Stimulated activated CD8-positive, alpha-beta memory T cell treated with anti-CD3 and anti-CD28 coated beads, Interleukin-12 subunit alpha, Interleukin-12 subunit beta, amount 100 ng/mL, for 24 hours (primary cell): ENCODE results near the gene HSF4.

Experiments used
- DNase-seq: peaks from one replicate; pipeline ENCODE4 v3.0.0-alpha.2; 2020; ENCODE audit errors: extremely low read depth

The HSF4 gene

DNA sequence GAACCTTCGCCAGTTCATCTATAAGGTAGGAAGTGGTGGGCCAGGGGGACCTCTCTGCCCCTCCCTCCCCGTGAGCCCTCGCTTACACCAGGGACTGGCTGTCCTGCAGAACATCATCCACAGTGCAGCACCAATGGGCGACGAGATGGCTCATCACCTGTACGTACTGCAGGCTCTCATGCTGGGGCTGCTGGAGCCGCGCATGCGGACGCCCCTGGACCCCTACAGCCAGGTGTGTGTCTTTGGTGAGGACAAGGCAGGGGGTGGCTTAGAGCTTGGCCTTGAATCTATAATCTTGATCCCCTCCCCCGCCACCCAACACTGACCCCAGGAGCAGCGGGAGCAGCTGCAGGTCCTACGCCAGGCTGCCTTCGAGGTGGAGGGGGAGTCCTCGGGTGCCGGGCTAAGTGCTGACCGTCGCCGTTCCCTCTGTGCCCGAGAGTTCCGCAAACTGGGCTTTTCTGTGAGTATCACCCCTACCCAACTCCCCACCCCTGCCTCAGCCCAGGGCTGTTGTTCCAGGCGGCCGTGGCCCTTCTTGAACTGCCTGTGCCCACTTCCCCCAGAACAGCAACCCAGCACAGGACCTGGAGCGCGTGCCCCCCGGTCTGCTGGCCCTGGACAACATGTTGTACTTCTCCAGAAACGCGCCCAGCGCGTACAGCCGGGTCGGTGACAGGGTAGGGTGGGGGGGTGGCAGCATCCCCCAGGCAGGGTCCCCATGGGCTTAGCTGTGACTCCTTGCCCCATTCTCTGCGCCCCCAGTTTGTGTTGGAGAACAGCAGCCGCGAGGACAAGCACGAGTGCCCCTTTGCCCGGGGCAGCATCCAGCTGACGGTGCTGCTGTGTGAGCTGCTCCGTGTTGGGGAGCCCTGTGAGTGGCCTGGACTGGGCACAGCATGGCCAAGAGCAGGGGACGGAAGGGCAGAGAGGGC, 37.1 kb downstream of the HSF4 start:
- no peak for DNase-seq

DNA sequence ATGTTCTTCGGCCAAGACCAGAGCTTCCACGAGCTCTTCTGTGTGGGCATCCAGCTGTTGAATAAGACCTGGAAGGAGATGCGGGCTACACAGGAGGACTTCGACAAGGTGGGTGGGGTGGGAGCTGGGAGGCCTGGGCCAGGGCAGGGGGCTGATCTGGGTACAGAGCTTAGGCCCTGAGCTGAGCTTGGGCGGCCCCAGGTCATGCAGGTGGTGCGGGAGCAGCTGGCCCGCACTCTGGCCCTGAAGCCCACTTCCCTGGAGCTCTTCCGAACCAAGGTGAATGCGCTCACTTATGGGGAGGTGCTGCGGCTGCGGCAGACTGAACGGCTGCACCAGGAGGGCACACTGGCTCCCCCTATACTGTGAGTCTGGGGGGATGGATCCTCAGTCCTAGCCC, 37.9 kb downstream of the HSF4 start:
- DNase-seq = no peak

DNA sequence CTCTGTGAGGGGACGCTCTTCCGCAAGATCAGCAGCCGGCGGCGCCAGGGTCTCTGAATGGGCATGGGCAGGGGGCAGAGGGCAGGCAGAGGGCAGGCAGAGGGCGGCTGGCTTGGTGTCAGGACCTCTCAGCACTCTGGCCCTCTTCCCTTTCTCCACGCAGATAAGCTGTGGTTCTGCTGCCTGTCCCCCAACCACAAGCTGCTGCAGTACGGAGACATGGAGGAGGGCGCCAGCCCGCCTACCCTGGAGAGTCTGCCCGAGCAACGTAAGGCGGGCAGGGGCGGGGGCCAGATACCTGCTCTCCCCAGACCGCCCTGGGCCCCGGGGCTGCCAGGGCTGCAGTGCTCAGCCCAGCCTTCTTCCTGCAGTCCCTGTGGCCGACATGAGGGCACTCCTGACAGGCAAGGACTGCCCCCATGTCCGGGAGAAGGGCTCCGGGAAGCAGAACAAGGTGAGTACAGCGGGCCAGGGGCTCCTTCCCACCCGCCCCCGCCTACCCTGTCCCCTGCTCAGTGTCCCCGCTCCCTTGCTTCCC, 38.5 kb downstream of the HSF4 start:
- DNase-seq = no peak

DNA sequence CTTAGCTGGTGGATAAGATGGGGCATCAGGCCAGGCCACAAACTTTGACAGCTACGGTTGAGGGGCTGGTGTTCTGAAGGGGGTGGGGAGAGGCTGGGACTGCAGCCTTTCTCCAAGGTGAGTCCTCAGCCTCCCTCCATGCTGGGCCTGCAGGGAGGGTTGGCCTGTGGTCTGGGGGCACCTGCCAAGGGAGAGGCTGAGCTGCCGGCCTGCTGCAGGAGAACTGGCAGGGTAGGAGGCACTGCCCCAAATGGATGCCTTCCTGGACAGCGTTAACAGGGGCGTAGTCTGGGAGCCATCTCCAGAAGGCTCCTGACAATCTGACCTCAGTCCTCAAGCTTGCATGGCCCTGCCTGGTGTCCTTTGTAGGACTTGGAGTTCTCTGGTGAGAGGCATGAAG, 39.5 kb downstream of the HSF4 start:
- DNase-seq = no peak

DNA sequence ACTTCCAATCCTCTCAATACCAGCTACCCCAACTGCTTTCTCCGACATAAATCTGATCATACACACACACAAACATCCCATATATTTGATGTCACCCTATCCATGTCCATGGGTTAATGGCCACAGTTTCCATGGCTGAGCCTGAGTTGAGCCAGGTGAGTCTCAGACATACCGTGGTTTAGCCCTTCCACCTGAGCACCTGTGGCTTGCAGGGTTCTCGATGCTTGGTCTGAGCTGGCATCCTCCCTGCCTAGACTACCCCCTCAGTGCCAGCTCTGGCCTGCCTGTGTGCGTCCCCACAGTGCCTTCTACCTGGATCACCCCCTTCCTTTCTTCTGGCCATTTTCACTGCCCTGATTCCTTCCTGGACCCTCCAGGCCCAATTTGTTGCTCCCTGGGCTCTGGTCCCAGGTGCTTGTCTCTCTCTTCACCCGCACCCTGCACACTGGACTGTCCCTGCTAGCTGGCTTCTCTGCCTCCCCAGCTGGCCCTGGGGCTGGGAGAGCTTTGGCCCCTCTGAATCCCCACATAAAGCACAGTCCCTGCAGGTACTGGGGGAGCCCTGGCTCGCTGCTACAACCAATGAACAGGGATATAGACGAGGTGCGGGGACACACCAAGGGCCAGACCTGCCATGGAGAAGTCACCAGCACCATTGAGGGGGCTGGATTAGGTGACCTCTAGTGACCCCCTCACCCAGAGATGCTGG, 41.7 kb downstream of the HSF4 start:
- no peak for DNase-seq

DNA sequence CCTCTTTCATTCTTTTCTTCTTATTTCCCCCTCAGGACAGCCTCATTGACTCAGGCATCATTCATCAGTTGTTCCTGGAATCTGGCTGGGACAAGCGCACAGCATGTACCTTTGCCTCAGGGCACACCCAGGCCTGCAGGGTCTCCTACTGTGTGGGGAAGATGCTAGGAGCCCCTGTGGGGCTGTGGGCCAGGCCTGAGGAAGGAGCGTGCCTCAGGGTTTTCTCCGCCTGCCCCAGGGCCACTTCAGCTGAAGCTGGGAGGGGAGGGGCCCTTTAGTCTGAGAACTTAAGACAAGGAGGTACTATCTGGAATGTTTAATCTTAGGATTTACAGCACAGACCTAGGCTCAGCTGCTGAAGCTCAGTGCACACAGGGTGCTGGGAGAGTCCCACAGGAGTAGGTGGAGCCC, 42.3 kb downstream of the HSF4 start:
- DNase-seq = no peak

DNA sequence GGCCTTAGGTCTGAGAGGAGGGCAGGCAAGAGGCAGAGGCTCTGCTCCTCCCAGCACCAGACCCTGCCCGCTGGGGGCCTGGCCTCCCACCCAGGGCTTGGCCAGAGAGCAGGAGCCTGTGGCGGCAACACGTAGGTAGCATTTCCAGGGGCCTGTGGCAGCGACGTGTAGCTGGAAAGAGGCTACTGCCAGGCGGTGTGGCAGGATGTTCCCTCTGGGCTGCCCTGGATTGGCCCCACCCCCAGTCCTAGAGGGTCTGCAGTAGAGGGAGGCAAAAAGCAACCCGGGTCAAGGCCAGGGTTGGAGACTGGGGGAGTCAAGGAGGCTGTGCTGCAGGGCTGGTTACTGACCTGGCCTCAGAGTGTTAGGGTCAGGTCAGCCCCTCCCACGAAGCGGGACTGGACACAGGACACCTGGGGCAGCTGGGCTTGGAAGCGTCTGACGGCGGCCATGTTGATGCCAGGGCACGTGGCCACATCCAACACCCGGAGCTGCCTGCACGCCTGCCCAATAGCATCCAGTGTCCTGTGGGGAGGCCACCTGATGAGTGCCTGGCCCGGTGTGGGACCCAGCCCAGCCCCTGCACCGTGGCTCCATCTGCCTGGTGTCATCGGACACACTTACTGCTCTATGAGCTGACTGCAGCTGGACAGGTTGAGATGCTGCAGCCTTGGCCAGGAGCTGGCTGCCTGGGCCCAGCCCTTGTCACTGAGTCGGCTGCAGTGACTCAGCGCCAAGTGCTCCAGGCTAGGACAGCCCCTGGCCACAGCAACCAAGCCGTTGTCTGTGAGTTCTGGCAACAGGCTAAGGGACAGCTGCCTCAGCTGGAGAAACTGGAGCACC, 42.9 kb downstream of the HSF4 start:
- no peak for DNase-seq

DNA sequence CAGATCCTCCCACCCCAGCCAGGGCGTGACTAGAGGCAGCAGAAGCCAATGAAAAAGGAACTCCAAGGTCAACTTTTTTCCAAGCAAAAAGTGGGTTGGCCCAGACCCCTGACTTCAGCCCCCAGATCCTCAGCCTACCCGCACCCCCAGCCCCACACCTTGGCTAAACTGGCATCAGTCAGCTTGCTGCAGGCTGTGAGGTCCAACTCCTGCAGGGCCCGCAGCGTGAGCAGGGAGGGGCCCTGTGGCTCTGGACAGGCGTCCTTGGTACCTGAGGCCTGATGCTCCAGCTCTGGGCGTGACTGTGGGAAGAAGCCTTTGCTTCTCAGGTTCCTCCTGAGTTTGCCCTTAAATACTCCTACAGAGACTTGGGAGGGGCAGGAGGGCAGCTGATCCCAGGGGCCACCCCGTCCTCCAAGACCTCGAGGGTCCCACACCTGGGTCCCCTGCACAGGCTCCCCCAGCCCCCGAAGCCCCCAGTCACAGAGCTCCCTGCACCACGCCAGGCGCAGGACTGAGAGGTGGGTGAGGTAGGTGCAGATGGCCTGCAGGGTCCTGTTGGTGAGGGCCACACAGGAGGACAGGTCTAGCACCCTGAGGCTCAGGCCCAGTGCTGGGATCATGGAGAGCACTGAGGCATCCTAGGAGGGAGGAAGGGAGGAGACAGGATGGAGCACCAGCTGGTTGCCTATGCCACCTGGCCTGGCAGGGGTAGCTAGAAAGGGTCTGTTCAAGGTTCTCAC, 43.8 kb downstream of the HSF4 start:
- no peak for DNase-seq

DNA sequence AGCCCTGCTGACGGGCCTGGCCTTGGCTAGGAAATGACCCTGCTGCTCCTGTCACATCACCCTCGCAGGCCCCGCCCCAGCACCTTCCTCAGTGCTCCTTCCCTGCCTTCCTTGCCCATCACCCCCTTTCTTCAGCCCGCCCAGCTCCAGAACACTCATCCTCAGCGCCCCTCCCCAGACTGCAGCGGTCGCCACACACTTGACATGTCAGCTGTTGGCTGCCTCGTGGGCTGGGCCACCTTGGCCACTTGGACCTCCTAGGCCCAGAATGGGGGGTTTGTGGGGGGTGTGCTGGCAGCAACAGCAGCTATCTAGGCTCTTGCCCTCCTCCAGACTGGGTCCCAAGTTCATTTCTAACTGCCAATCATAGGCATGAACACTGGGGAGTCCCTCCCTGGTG, 45.0 kb downstream of the HSF4 start:
- DNase-seq = no peak

DNA sequence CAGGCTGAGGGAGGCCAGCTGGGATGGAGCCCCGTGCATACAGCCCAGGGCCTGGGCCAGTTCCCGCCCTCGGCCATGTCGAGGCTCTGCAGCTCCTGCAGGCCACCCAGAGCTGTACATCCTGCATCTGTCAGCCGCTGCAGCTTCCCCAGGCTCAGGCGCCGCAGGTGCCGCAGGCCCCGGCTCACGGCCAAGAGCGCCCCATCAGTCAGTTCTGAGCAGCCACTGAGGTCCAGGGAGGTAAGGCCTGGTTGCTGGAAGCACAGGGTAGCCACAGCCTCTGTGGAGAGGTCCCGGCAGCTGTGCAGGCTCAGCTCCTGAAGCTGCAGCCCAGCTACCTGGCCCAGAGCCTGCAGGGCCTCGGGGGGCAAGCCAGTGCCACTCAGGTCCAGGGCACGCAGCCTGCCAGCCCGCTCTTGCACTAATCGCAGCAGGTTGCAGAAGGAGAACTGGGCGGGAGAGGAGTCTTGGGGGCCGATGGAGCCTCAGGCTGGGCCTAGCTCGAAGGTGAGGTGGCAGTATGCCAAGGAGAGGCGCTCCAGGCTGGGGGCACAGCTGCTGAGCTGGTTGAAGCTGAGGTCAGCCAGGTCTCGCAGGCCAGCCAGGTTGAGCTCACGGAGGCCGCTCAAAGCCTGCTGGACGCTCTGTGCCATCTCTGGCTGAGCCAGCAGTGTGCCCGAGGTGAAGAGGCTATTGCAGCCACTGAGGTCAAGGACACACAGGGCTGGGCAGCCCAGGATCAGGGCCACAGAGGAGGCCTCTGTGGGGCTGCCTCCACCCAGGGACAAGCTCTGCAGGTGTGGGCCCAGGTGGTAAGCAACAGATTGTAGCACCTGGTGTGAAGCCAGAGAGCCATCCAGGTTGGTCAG, 45.8 kb downstream of the HSF4 start:
- no peak for DNase-seq

DNA sequence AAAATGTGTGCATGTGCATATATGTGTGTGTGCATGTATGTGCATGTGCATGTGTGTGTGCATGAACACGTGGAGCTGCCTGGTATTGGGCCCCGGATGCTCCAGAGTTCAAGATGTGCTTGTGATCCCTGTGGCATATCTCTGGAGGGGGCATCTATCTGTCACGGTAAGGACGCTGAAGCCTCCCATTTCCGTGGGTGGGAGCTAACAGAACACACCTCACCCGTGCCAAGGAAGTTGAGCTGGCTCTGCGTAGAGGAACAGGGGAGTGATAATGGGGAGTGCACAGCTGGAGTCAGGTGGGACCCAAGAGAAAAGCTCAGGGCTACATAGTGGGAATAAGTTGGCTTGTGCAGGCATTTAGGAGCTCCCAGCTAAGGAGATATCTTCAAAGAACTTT, 47.1 kb downstream of the HSF4 start:
- no peak for DNase-seq

DNA sequence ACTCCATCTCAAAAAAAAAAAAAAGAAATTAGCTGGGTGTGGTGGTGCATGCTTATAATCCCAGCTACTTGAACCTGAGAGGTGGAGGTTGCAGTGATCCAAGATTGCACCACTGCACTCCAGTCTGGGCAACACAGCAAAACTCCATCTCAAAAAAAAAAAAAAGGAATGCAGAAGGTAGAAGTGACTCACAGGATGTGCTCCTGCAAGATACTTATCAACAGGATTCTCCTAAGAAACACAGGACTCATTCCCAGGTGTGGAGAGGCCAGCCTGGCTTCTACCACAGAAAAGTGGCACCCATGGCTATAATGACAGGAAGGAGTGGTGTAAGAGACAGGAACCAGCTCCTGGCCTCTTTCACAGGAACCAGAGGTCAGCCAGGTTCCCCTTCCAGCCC, 48.2 kb downstream of the HSF4 start:
- no peak for DNase-seq

DNA sequence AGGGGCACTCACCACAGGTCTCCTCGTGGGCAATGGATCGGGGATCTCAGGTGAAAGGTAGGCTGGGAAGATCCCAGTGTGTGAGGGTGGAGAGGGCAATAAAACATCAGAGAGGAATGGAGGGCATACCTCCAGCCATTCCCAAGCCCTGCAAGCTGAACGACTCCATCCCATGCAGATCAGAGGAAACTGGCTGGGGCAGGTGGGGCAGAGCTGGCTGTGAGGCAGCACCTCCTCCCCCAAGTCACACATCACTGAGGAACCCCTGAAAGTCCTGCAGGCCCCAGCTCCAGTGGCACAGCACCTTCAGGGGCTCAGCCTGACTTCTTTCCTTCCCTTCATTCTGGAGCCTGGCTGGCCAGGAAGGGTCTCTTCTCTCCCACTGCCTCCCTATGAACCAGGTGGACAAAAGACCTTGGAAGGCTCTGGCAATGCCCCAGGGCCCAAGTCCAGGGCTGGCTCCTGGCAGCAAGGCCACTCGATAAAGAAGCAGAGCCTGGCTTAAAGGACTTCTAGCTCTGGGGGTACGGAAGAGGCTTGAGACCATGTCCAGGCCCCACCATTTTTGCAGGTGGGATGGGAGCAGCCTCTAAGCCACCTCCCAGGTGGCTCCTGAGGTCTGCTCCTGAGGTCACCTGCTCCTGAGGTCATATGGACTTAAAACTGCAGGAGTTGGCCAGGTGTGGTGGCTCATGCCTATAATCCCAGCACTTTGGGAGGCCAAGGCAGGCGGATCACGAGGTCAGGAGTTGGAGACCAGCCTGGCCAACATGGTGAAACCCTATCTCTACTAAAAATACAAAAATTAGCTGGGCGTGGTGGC, 48.9 kb downstream of the HSF4 start:
- no peak for DNase-seq

DNA sequence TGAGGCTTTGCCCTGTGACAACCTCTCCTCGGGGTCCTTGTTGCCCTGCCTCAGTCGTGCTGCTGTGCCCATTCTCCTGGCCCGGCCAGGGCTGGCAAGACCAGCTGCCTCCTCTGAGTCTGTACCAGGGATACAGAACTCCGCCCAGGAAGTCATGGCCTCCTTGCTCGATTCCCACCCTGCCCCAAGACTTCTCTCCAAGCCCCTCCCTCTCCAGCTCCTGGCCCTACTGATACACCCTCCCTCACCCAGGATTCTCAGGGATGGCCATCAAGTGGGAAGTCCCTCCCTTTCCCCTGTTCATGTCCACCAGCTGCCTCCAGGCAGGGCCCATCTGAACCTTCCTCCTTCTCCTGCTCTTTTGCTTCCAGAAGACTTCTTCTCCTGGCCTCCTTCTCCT, 51.2 kb downstream of the HSF4 start:
- no peak for DNase-seq

DNA sequence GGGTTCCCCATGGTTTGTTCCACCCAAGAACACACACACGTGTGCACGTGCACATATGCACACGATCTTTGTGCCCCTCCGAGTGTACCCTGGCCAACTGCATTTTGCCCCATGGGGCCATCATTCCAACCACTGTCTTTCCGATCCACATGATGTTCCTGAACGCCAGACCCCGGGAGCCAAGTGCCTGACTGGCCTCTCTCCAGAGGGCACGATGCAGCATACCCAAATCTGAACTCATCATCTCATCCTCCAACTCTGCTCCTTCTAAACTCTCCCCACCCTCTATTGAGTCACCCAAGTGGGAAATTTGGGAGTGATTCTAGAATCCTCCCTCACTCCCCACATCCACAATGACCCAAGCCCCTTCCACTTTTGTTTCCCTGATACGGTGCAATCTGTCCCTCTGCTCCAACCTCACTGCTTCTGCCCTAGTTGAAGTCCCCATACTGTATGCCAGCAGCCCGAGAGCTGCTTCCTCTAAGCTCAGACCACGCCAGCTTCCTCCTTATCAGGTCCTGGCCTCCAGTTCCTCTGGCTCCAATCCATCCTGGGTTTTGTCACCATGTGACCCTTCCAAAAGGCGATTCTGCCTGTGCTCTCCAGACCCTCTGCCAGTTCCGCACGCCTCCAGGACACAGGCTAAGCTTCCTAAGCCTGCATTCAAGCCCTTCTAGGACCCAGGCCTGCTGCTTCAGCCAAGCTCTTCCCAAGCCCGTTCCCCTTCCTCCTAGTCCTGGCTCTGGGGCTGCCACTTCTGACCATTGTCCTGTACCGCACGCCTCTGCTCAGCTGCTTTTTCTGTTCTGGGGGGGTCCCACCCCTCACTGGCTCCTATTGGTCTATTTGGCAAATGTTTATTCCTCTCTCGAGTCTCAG, 52.3 kb downstream of the HSF4 start:
- no peak for DNase-seq
